NCI-H1694 treated with DMSO at 0.1 percent for 48 hours (cell line): Measurements from ENCODE around the gene USP32.
"Not testable (repeated sequence)": the region's sequence is repeated elsewhere in the genome, so short reads cannot be mapped to it uniquely, and the experiment has no call there.

Source experiments
- DNase-seq: peaks from one replicate; lab custom pipeline; 2025; lab: John Stamatoyannopoulos, UW

The USP32 gene

DNA sequence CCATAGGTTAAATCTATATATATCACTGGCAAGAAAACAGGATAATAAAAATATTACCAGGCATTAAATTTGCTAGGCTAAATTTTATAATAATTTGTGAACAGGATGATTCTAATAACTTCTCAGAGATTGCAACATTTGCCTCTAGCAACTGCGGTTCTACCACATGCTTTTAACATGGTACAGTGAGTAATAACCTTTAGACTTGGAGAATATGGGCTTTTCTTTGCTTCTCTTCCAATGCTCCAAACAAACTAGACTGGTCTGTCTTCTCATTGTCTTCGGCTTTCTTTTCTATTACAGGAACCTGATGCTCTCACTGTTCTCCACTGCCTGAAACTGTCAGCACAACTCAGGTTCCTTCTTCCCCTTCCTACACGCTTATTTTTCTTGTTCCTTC is 161.6 kb downstream of the USP32 start:
- no peak for DNase-seq

DNA sequence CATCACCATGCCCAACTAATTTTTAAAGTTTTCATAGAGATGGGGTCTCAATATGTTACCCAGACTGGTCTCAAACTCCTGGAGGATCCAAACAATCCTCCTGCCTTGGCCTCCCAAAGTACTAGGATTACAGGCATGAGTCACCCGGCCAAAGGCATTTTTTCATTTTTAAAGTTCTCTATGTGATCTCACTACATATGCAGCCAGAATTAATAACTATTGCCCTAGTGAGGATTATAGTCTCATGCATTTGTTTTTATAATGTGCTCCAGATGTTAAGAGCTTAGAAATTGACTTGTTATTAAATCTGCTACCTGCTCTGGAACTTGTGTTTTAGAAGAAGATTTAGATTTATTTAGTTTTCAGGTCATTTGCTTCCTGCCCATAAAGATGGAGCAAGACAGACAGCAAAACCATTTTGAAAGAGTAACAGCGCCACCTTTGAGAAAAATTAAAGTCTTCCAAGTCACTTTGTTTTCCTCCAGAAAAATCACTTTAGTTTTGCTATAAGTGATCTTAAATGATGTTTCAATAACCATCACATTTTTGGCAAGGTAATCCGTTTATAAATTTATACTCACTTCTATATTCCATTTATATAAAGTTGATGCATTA is 162.6 kb downstream of the USP32 start:
- peak; percentile 6 for DNase-seq

DNA sequence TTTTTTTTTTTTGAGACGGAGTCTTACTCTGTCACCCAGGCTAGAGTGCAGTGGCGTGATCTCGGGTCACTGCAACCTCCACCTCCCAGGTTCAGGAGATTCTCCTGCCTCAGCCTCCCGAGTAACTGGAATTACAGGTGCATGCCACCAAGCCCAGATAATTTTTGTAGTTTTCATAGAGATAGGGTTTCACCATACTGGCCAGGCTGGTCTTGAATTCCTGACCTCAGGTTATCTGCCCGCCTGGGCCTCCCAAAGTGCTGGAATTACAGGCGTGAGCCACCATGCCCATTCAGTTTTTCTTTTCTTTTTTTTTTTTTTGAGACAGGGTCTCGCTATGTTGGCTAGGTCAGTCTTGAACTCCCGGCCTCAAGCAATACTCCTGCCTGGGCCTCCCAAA is 164.7 kb downstream of the USP32 start:
- not testable (repeated sequence) for DNase-seq

DNA sequence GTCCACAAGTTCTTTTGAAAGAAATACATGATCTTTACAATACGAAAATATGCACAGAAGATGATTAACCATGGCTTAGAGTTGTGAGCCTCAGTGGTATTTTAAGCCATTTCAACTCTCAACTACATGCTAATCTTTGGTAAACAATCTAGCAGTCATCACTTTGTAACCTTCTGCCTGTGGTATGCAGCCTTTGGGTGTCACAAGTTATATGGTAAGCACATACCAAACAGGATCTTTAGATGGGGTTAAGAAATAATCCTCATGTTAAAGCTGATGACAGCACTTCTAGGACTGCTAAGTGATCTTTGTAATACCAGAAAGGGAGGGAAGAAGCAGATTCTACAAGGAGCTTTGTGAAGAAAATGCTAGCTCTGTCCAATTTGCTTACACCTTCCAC is 167.9 kb downstream of the USP32 start:
- no peak for DNase-seq

DNA sequence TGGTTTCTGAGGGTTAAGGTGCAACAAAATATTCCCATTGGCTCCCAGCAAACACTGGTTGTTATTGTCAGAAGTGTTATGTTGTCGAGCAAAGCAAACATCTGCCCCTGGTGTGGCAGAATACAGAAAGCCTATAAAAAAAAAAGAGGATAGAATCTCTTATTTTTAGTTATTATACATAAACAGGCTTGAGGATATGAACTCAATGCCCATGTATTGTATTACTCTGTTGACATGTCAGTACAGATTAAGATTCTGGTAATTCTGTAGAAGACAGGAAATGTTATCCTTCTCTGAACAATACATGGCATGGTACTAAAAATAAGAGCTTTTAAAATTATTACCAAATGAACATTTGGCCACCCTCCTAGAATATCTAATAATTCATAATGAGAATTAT is 168.5 kb downstream of the USP32 start:
- no peak for DNase-seq

DNA sequence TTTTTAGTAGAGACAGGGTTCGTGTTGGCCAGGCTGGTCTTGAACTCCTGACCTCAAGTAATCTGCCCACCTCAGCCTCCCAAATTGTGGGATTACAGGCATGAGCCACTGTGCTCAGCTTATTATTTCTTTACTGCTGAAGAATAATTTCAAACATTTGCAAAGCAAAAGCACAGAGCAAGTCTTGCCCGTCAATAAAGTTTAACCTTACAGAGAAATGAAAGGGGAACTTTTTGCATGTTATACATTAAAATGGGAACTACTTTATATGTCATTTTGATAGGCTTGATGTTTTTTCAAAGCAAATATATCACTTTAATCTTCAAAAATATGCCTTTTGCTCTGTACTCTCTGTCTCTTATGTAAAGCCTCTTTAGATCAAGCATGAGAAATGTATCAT is 173.2 kb downstream of the USP32 start:
- not testable (repeated sequence) for DNase-seq

DNA sequence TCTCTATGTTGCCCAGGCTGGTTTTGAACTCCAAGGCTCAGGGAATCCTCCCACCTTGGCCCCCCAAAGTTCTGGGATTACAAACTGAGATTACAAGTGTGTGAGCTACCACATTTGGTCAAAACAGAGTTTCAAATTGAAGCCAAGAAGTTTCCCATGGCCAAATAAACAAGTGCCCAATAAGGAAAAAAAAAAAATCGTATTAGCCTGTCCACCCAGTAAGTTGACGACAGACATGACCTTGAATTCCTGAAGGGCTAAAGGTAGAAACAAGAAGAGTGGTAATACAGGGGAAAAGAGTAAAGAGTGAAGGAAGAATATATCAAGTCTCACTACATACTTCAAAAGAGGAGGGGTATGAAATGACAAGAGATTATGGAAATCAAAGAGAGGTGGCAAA is 176.0 kb downstream of the USP32 start:
- DNase-seq = not testable (repeated sequence)

DNA sequence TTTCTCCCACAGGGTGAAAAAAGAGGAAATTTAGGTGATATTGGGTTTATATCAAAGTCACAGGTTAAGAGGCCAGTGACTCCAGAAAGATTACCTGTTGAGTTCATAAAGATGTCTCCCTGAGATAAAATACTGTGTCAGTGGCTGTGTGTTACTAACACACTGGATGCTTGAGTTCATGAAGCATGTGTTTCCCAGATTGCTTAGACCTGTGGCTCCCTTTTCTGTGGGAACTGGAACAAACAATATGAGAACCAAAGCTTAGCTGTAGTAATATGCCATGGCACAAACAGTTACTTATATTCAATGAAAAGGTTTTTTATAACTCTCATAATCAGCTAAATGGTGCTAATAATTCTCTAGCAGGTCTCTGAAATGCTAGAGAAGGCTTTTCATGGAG is 180.7 kb downstream of the USP32 start:
- DNase-seq = not testable (repeated sequence)

DNA sequence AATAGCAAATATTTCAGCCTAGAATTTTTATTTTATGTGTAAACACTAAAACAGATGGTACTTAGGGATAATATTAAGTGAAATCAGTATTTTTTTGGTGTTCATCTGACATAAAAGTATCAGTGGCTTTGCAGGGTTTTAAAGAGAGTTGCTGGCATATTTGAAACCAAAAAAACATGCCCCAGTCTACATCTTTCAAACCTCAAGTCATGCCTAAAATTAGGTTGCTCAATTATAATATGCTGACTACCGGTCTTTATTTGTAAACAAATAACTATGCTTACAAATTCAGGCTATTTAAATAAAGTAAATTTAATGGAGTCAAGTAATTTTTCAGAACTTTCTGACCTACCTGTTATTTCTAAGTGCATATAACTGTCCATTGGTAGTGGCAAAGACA is 183.6 kb downstream of the USP32 start:
- DNase-seq = not testable (repeated sequence)

DNA sequence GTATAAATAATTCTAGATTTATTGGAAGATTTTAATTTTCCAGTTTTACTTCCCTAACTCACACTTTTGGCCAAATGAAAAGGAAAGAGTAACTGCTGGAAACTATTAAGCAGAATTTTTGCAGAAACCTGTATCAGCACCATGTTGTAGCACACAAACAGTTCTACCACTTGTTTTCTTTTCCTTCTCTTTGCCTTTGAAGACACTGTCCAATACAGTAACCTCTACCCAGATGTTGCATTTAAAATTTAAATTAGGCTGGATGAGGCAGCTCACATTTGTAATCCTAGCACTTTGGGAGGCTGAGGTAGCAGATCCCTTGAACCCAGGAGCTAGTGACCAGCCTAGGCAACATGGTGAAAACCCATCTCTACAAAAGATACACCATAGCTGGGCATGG is 186.2 kb downstream of the USP32 start:
- DNase-seq = not testable (repeated sequence)

DNA sequence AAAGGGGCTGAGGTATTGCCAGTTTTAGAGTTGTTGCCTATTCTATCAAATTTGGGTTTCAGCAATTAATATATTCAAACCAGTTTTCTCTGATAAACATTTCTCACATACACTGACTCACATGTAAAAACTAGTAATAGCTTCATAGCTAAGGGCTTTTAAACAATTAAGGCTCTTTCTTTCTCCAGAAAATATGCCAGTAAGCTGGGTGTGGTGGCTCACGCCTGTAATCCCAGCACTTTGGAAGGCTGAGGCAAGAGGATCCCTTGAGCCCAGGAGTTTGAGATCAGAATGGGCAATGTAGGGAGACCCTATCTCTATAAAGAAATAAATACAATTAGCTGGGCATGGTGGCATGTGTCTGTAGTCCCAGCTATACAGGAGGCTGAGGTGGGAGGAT is 193.3 kb downstream of the USP32 start:
- not testable (repeated sequence) for DNase-seq

DNA sequence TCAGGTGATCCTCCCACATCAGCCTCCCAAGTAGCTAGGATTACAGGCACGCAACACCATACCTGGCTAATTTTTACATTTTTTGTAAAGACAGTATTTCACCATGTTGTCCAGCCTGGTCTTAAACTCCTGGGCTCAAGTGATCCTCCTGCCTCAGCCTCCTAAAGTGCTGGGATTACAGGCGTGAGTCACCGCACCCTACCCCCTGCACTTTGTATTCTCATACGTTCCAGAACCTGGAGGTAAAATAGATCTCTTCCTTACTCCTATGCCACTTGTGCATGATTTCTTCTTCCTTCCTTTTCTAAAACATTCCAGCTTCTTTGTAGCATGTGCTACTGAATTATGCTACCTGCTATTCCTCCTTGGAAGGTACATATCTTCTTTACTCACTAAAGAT is 197.8 kb downstream of the USP32 start:
- not testable (repeated sequence) for DNase-seq

DNA sequence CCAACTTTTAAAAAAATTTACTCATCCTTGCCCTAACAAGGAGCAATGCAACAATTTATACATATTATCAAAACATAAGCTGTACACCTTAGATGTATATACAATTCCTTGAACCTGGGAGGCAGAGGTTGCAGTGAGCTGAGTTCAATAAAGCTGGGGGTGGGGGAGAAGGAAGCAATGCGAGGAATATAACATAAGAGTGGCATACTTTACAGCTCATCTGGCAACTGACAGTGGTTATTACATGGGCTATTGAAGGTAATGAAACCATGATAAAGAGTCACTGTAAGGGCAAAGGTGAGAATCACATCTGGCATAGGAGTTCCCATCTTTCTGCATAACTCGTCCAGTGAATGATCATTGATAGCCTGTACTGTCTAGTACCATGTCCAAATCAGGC is 198.5 kb downstream of the USP32 start:
- DNase-seq = no peak

DNA sequence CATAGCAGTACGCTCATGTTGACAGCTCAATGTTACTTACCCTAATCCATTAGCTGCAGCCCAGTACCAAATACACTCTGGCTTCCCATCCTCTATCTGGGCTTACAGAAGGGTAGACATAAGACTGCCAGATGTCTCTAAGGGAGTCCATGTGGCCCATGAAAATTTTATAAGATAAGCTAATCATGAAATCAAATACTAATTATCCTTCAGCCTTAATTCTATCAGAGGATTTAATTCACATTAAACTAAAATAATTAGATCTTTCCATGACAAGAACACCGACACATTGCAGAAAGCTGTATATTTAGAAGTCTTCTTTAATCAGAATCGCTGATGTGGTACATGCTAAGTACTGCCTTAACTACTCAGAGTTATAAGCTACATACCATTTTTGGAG is 198.9 kb downstream of the USP32 start:
- not testable (repeated sequence) for DNase-seq

DNA sequence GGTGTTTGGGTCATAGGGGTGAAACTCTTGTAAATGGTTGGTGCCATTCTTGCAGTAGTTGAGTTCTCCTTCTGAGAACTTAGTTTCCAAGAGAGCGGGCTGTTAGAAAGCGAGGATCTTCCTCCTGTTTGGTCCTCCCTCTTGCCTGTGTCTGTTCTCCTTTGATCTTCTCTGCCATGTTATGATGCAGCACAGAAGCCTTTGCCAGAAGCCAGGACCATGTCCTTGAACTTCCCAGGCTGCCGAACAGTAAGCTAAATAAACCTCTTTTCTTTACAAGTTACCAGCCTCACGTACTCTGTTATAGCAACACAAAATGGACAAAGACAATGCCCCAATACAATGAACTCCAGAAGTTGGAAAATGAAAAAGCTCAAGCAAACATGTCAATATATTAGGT is 201.9 kb downstream of the USP32 start:
- not testable (repeated sequence) for DNase-seq

DNA sequence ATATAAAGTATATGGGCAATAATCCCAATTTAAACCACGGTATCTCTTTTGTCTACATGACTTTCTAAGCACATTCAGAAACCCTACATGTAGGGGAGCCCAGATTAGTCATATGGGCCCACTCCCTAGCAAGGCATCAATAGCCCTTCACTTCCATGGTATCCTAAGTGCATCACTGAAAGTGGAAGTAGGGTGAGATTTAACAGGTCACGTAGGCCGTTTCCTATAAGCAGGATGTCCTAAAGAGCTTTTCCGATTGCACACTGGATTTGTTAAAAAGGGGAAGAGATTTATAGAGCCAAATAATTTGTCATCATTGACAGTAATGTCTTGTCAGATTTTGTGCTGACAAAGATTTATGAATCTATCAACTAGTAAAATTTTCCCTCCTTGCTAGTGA is 203.2 kb downstream of the USP32 start:
- DNase-seq = no peak

DNA sequence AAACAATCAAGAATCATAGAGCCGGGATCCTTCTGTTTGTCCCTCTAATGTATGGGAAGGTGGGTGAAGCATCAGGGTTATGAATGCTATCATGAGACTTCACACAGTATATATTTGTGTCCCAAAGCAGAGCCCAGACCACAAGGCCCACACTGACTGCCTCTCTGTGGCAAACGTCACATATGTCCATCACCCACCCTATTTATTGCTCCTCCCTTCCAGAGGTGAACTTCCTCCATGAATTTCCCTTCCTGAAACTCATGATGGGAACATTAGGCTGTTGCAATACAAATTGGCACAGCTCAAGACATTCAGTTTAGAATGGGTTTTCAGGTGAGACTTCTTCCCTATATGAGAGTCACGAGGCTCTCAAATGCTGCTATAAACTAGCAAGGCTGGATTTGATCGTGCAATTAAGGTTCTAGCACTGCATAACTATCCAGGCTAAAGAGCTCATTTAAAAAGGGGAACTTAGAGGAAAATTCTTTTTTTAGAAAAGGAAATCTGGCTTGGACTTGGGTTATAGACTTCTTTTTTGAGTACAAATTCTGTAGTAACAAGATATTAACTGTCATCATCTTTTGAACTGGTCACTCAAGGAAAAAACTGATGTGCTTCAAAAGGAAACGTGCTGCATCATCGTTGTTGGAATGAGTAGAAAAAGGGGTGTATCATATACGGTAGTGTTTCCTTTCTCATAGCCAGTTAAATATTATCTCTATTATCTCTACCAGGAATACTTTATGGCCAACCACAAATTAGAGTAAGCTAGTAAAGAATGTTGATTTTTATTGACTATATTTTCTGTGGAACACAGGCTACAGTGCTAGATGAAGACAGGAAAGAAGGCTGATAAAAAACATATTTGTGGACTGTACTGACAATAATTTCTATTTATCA is 204.8 kb downstream of the USP32 start:
- DNase-seq = not testable (repeated sequence)

DNA sequence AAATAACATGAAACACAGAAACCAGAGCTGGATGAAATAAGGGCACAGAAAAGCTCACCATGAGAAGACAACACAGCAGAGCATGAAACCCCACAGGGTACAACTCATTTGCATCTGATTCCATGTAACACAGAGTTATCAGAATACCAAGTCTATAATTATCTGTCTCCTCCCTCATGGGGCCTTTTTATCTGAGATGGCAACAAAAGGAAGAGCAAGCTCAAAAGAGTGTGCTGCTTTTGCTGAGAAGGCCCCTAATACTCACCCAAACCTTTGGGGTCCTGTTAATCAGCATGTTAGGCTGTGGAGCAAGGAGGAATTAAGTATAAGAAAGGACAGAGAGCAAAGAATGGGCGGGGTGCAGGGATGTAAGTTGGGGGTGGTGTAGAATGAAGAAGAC is 205.6 kb downstream of the USP32 start:
- DNase-seq = not testable (repeated sequence)

DNA sequence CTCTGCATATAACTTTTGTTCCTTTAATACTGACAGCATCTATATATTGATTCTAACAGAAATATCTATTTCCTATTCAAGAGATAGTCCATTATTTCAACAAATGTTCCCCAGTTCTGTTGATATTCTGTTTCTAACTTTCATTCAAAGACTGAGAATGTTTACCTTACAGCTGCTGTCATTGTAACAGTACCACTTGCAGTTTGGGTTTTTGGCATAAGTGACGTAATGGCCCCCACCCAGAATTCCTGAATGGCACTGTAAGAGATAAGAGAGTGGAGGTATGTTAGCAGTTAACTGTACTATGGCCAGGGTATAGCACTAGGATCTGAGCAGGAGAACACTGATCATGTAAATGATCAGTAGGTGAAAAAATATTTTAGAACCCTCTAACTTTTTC is 211.6 kb downstream of the USP32 start:
- DNase-seq = not testable (repeated sequence)

DNA sequence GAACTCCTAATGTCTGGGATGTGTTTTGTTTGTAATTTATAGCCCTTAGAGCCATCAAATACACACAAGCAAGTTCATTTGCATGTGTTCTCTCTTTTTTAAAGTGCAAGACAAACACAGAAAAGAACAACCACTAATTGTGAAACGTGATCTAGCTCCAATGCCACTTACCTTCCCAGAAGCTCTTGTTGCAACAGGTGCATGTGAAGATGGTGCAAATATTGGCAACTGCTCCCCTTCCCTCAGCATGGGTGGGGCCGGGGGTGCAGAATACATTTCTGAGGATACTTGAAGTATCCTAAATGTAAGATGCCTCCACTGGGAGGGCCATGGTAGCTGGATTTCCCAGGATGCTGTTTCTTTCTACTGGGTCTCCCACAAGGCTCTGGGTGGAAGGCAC is 213.8 kb downstream of the USP32 start:
- DNase-seq = not testable (repeated sequence)

DNA sequence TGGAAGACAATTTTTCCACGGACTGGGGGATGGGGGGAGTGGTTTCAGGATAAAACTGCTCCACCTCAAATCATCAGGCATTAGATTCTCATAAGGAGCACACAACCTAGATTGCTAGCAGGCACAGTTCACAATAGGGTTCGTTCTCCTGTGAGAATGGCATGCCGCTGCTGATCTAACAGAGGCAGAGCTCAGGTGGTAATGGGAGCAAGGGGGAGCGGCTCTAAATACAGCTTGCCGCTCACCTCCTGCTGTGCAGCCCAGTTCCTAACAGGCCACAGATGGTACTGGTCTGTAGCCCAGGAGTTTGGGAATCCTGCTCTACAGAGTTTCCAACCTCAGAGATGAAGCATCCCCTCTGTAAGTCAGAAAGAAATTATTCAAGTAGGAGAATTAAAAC is 215.2 kb downstream of the USP32 start:
- not testable (repeated sequence) for DNase-seq

DNA sequence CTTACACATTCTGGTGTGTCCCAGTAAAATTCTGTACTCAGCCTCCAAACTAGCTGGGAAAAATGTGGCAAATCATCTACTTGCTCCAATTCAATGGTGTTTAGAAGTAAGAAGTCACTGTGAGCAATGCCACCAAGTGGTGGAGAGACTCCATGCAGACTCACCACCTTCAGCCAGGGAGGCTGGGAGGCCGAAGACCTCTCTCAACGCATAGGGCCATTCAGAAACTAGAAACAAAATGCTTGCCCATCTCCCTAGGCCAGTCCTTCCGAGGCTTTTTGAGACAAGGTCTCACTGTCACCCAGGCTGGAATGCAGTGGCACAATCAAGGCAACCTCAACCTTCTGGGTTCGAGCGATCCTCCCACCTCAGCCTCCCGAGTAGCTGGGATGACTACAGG is 217.2 kb downstream of the USP32 start:
- not testable (repeated sequence) for DNase-seq

DNA sequence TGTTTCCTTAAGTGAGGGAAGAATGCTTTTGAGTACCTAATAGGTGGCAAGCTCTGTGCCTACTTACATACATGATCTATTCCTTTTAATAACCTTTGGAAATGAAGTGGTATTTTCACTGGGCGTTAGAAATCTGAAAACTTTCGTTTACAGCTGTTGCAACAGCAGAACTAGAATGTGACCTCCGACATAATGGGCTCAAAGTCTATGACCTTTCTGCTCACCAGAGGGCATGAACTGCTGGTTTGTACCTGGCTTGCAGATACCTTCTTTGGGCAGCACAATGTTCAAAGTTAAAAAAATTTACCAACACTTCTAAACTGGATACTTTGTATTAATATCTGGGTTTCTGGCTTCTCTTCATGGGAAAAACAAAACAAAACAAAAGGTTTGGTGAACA is 217.9 kb downstream of the USP32 start:
- DNase-seq = no peak
